HEK293T (cell line): ENCODE measurements around the gene EVI2A.

Experiments used
- ARNT ChIP-seq: fragments of 450-650 bp; IDR thresholded peaks from 2 replicates; pipeline ENCODE4 v1.6.1; 2017; ENCODE audit warnings: mild to moderate bottlenecking
- BHLHE40 ChIP-seq: fragments of 450-650 bp; IDR thresholded peaks from 2 replicates; pipeline ENCODE4 v1.6.1; 2016; ENCODE audit warnings: mild to moderate bottlenecking, moderate library complexity, borderline replicate concordance
- CTBP1 ChIP-seq: fragments of 450-650 bp; IDR thresholded peaks from 2 replicates; pipeline ENCODE4 v1.6.1; 2016; ENCODE audit warnings: borderline replicate concordance
- ELF4 ChIP-seq: fragments of 450-650 bp; IDR thresholded peaks from 2 replicates; pipeline ENCODE4 v1.6.1; 2017; ENCODE audit warnings: antibody characterized with exemption
- FOXA1 ChIP-seq: fragments of 450-650 bp; IDR thresholded peaks from 2 replicates; pipeline ENCODE4 v1.6.1; 2016; ENCODE audit warnings: mild to moderate bottlenecking
- FOXK2 ChIP-seq: fragments of 450-650 bp; IDR thresholded peaks from 2 replicates; pipeline ENCODE4 v1.6.1; 2016; ENCODE audit warnings: mild to moderate bottlenecking
- FOXM1 ChIP-seq: fragments of 450-650 bp; IDR thresholded peaks from 2 replicates; pipeline ENCODE4 v1.6.1; 2017; ENCODE audit warnings: mild to moderate bottlenecking, borderline replicate concordance
- HDGF ChIP-seq: fragments of 450-650 bp; IDR thresholded peaks from 2 replicates; pipeline ENCODE4 v1.6.1; 2017; ENCODE audit warnings: antibody characterized with exemption, borderline replicate concordance
- NFRKB ChIP-seq: fragments of 450-650 bp; IDR thresholded peaks from 2 replicates; pipeline ENCODE4 v1.6.1; 2016; ENCODE audit warnings: mild to moderate bottlenecking, moderate library complexity
- PKNOX1 ChIP-seq: fragments of 450-650 bp; IDR thresholded peaks from 2 replicates; pipeline ENCODE4 v1.6.1; 2016
- SP1 ChIP-seq: fragments of 450-650 bp; IDR thresholded peaks from 2 replicates; pipeline ENCODE4 v1.6.1; 2017
- SUZ12 ChIP-seq: fragments of 450-650 bp; IDR thresholded peaks from 2 replicates; pipeline ENCODE4 v1.6.1; 2016; ENCODE audit warnings: mild to moderate bottlenecking
- TARDBP ChIP-seq: fragments of 450-650 bp; IDR thresholded peaks from 2 replicates; pipeline ENCODE4 v1.6.1; 2016
- ZNF384 ChIP-seq: fragments of 450-650 bp; IDR thresholded peaks from 2 replicates; pipeline ENCODE4 v1.6.1; 2016

DNA sequence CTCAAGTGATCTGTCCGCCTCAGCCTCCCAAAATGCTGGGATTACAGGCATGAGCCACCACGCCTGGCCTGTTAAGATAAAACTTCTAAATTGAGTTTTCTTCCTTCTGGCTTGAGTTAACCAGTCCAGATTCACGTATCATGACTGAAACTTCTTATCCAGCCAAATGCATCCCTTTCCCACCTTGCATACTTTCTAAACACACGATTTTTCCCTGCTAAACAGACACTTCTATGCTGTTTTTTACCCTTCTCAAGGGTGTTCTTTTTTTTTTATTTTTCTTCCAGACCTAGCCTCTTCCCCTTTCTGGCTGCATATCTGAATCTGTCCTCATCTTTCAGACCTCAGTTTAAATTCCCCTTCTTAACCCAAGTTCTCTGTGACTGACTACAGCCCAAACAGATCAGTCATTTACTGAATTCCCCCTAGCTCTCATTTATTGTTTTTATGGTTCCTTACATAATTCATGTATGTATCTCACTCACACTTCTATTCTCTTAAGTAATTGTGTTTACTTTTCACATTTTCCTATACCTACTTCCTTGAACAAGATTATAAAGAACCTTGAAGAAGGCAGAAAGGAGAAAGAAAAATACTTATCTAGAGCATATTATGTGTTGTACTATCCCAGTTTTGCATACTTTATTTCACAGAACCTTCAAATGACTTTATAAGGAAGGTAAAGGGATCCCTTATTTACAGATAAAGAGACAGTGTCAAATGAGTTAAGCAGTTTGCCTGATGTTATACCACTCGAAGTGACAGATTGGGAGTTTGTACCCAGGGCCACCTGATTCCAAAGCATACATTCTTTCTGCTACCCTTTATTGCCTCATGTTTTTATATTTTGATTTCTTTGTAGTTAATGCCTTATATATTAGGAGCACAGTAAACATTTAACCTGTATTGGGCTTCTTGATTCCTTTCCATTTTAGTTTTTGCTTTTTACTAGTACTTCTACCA is 12.8 kb downstream of the EVI2A start:
- TF ChIP-seq SP1 (no peak), HDGF (no peak), NFRKB (no peak), TARDBP (no peak), FOXK2 (no peak), ELF4 (no peak), ARNT (no peak), FOXA1 (no peak), ZNF384 (no peak), FOXM1 (no peak), SUZ12 (no peak), CTBP1 (no peak), BHLHE40 (no peak), PKNOX1 (no peak)
